Prostate gland (tissue), 2 donors: ENCODE data around the gene SBK1.

Experiments used
- CTCF ChIP-seq, 4 experiments: fragments of 200-600 bp in 2 of 4; fragments of 450-650 bp in 2 of 4; sonication (generic) in 2 of 4; IDR thresholded peaks; 1 replicate in 3 of 4; 2 replicates in 1 of 4; pipeline ENCODE4 v1.5.1; 2016 to 2019; ENCODE audit warnings: antibody characterized with exemption in 4 of 4, mild to moderate bottlenecking in 2 of 4, moderate library complexity in 2 of 4
- POLR2A ChIP-seq: fragments of 450-650 bp; IDR thresholded peaks from one replicate; pipeline ENCODE4 v1.6.1; 2016; ENCODE audit warnings: antibody characterized with exemption, mild to moderate bottlenecking
- POLR2AphosphoS5 ChIP-seq: sonication (generic); formaldehyde crosslinking; IDR thresholded peaks from one replicate; pipeline ENCODE4 v1.6.1; 2017; ENCODE audit warnings: antibody characterized with exemption

GRCh38 chr16:28297308-28297707, 5.0 kb downstream of the SBK1 start:
- TF ChIP-seq CTCF (IDR thresholded peaks at IDR 0.05) = no peak
- TF ChIP-seq POLR2AphosphoS5 = no peak
- TF ChIP-seq POLR2A = no peak
